Prostate gland (tissue), 2 donors: ENCODE data around the gene ENOX1.

Experiments
- CTCF ChIP-seq, 4 experiments: fragments of 200-600 bp in 2 of 4; fragments of 450-650 bp in 2 of 4; sonication (generic) in 2 of 4; IDR thresholded peaks; 1 replicate in 3 of 4; 2 replicates in 1 of 4; pipeline ENCODE4 v1.5.1; 2016 to 2019; ENCODE audit warnings: antibody characterized with exemption in 4 of 4, mild to moderate bottlenecking in 2 of 4, moderate library complexity in 2 of 4
- POLR2A ChIP-seq: fragments of 450-650 bp; IDR thresholded peaks from one replicate; pipeline ENCODE4 v1.6.1; 2016; ENCODE audit warnings: antibody characterized with exemption, mild to moderate bottlenecking
- POLR2AphosphoS5 ChIP-seq: sonication (generic); formaldehyde crosslinking; IDR thresholded peaks from one replicate; pipeline ENCODE4 v1.6.1; 2017; ENCODE audit warnings: antibody characterized with exemption

GRCh38 chr13:43514311-43514710 is 272.5 kb downstream of the ENOX1 start:
- TF ChIP-seq CTCF (IDR thresholded peaks at IDR 0.05) (no peak), POLR2A (no peak), POLR2AphosphoS5 (no peak)
